Gastroesophageal sphincter (tissue), 3 donors: ENCODE data around the gene XKR7.
"Not testable (repeated sequence)": the region's sequence is repeated elsewhere in the genome, so short reads cannot be mapped to it uniquely, and the experiment has no call there.

ENCODE experiments used
- POLR2A ChIP-seq, 2 donors: fragments of 450-650 bp; IDR thresholded peaks; one replicate each; pipeline ENCODE4 v1.6.1; 2017; ENCODE audit warnings: antibody characterized with exemption in 2 of 2, mild to moderate bottlenecking in 2 of 2, moderate library complexity in 1 of 2
- POLR2AphosphoS5 ChIP-seq: sonication (generic); formaldehyde crosslinking; IDR thresholded peaks from one replicate; pipeline ENCODE4 v1.6.1; 2017; ENCODE audit warnings: antibody characterized with exemption
- TF ChIP-seq, protein P1 (sequence below), 4 experiments: fragments of 200-600 bp in 2 of 4; fragments of 450-650 bp in 2 of 4; sonication (generic) in 1 of 4; IDR thresholded peaks; one replicate each; pipeline ENCODE4 v1.5.1; 2017 to 2019; ENCODE audit warnings: antibody characterized with exemption in 4 of 4, mild to moderate bottlenecking in 2 of 4, moderate library complexity in 2 of 4

DNA sequence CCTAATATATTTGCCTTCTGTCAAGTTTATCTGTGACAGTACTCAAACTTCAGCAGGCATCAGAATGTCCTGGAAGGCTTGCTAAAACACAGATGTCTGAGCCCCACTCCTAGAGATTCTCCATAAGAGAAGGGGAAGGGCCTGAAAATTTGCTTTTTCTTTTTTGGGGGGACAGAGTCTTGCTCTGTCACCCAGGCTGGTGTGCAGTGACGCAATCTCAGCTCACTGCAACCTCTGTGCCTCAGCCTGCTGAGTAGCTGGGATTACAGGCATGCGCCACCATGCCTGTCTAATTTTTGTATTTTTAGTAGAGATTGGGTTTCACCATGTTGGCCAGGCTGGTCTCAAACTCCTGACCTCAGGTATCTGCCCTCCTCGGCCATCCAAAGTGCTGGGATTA is 65.8 kb downstream of the XKR7 start:
- not testable (repeated sequence) for TF ChIP-seq POLR2A (IDR thresholded peaks at IDR 0.05); POLR2AphosphoS5
- TF ChIP-seq, protein P1, sequence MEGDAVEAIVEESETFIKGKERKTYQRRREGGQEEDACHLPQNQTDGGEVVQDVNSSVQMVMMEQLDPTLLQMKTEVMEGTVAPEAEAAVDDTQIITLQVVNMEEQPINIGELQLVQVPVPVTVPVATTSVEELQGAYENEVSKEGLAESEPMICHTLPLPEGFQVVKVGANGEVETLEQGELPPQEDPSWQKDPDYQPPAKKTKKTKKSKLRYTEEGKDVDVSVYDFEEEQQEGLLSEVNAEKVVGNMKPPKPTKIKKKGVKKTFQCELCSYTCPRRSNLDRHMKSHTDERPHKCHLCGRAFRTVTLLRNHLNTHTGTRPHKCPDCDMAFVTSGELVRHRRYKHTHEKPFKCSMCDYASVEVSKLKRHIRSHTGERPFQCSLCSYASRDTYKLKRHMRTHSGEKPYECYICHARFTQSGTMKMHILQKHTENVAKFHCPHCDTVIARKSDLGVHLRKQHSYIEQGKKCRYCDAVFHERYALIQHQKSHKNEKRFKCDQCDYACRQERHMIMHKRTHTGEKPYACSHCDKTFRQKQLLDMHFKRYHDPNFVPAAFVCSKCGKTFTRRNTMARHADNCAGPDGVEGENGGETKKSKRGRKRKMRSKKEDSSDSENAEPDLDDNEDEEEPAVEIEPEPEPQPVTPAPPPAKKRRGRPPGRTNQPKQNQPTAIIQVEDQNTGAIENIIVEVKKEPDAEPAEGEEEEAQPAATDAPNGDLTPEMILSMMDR (IDR thresholded peaks at IDR 0.05): not testable (repeated sequence)
